ENCODE results near the gene MRAS. TPM values are rescaled to one million over a fixed set of nuclear protein-coding genes. Genes with fewer than 3 reads are reported as not detected.
"Not testable (repeated sequence)": the region's sequence is repeated elsewhere in the genome, so short reads cannot be mapped to it uniquely, and the experiment has no call there.

The MRAS gene
- total RNA-seq, 1 experiment from 2014 or later: 2.3 TPM

DNA sequence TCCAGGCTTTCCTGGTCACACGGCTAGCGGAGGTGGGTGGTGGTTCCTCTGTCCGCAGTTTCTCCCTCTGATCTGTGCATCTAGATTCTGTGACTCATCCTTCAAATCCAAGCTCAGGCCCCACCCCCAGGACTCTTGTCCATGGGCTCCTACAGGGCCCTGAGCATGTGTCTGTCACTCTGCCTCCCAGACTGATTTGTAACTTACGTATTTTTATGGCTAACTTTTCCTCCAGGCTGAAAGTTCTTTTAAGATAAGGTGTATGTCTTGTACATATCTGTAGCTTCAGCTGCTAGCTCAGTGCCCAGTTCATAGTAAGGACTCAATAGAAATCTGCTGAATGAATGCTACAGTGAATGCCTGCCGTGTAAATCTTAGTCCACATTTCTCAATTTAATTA lies 94.1 kb downstream of the MRAS start:
- peak; percentile 90 for DNase-seq (ENCODE audit: low read depth)

DNA sequence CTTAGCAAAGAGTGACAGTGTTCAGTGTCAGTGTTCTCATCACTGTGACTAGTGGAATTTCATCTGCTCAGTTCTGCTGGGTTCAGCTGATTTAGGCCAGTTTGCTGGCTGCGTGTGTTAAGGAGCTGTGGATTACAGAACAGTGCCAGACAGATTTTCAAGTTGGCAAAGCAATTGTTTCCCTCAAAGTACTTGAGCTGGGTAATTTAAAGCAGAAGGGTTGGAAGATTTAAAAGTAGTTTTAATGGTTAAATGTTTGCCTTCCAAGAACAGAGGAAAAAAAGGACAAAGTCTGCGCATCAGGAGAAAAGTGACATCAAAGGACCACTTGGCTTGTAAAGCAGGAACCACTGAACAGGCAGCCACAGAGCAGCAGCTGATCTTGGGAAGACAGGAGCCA lies 94.7 kb downstream of the MRAS start:
- no peak for DNase-seq (ENCODE audit: low read depth)

- no peak for DNase-seq (ENCODE audit: low read depth)
Observed at GRCh38 chr3:138443521-138444503, 95.4 kb downstream of the MRAS start.

DNA sequence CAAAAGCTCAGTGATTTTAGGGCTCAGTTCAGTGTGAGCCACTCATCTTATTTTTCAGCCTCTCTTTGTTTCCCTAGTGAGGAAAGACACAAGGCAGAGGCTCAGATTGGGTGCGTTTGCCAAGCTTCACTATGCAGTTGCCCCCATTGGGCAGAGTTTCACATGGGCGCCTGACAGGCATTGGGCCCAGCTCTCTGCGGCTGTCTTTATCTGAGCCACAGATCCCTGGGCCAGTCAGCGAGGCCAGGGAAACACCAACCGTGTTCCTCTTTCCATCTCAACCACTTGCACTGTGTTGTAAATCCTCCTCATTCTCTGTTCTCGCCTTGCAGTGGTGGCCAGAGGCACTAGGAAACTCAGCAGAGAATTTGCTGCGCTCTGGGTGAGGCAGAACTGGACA lies 96.9 kb downstream of the MRAS start:
- no peak for DNase-seq (ENCODE audit: low read depth)

GRCh38 chr3:138445654-138446053 lies 97.3 kb downstream of the MRAS start:
- DNase-seq (ENCODE audit: low read depth): no peak

DNA sequence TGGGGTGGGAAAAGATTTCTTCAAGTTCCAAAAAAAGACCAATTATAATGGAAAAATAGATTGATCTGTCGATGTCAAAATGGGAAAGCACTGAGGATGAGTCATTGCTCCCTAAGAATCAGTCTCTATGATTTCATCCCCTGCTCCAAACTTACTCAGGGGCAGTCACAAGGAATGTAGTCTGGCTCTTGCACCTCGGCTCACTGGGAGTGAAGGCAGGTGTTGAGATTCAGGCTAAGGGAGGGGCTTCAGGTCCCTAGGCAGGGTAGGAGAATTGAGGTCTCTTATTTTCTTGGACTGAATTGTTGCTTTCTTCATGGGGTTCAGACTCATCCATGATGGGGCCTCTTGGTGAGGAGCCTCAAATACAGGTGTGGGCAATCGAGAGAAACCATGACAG lies 100.3 kb downstream of the MRAS start:
- no peak for DNase-seq (ENCODE audit: low read depth)

DNA sequence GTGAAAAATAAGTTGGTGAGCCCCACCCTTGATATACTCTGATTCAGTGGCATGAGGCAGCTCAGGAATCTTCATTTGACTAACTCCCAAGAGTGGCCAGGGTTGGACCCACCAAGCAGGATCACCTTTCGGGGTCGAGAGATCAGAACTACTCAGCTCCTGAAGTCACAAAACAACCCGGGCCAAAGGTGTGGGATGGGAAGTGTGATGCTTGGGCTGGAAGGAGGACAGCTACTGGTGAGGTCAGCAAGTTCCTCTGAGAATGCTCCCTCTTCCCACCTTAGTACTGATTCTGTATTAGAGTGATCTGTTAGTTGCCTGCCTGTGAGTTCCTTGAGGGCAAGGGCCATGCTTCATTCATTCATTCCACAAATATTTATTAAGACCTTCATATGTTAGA lies 101.1 kb downstream of the MRAS start:
- no peak for DNase-seq (ENCODE audit: low read depth)

DNA sequence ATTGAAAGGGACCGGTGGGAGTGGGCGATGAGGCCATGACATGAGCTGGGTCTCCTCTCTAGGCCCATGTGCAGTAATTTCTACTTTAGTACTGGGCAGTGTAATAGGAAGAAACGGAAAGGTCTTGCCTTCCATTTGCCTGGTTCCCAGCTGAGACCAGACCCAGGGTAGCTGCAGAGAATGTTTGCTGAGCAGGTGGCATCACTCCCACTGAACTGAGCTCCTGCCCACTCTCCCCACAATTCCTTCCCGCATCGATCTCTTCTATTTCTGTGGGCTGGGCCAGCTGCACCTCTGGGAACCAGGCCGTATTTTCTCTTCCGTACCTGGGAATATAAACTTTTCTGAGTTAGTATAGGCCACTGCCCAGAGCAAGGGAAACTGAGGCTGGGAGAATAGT lies 101.8 kb downstream of the MRAS start:
- DNase-seq (ENCODE audit: low read depth): no peak

GRCh38 chr3:138450704-138451424 lies 102.5 kb downstream of the MRAS start:
- DNase-seq (ENCODE audit: low read depth): no peak

DNA sequence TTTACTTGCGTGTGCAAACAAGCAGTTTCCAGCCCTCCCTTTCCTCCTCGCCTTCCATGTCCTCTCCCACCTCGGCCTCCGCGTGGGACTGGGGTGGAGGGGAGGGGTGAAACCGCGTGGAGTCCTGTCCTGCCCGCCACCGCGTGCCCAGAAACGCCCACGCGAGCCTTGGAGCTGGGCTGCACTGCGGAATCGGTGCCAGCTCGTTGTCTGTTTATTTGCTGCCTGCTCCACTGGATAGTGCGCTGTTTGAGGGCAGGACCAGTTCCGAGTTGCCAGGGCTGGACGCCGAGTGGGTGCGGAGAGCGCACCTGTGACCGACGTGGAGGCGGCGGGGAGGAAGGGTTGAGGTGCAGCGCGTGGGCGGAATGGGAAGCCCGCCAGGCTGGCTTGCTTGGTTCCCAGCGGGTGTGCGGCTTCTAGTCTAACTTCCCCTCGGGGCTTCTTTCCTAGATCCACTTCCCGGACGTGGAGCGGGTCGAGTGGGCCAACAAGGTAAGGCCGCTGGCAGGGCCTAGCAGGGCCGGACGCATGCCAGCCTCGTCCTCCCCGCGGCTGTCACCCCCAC lies 103.3 kb downstream of the MRAS start:
- no peak for DNase-seq (ENCODE audit: low read depth)

- no peak for DNase-seq (ENCODE audit: low read depth)
Observed at GRCh38 chr3:138452436-138452835, 104.1 kb downstream of the MRAS start.

- not testable (repeated sequence) for DNase-seq (ENCODE audit: low read depth)
Observed at GRCh38 chr3:138453940-138454339, 105.6 kb downstream of the MRAS start.

Other genes starting within 250 kb of the MRAS start
- gene DZIP1L, start 233.0 kb upstream of the MRAS start, total RNA-seq (2014; rRNA removed; shearing (Covaris generic)): 17.7 and 27.4 TPM in 2 replicates
- not detected in 2 replicates for gene A4GNT, start 216.2 kb upstream of the MRAS start, total RNA-seq (2014; rRNA removed; shearing (Covaris generic))
- 25.1 and 25.9 TPM in 2 replicates for gene DBR1, start 173.7 kb upstream of the MRAS start, total RNA-seq (2014; rRNA removed; shearing (Covaris generic))
- 37.5 and 41.5 TPM in 2 replicates for gene ARMC8, start 161.3 kb upstream of the MRAS start, total RNA-seq (2014; rRNA removed; shearing (Covaris generic))
- not detected in 2 replicates for gene NME9, start 18.7 kb upstream of the MRAS start, total RNA-seq (2014; rRNA removed; shearing (Covaris generic))
- 0.02 and 0.40 TPM in 2 replicates for gene ESYT3, start 86.0 kb downstream of the MRAS start, total RNA-seq (2014; rRNA removed; shearing (Covaris generic))
- gene CEP70, start 245.7 kb downstream of the MRAS start, total RNA-seq (2014; rRNA removed; shearing (Covaris generic)): 9.0 and 13.6 TPM in 2 replicates